Mucosa of stomach (tissue), 1 donor: ENCODE results near the gene YTHDC2.
"Not testable (repeated sequence)": the region's sequence is repeated elsewhere in the genome, so short reads cannot be mapped to it uniquely, and the experiment has no call there.

Source experiments
- H3K27me3 ChIP-seq: one replicate; pipeline ENCODE4 v1.7.0; 2013; ENCODE audit warnings: mild to moderate bottlenecking, low read length; ENCODE audit not compliant: control insufficient read depth, insufficient read depth
- H3K36me3 ChIP-seq: one replicate; pipeline ENCODE4 v1.7.0; 2013; ENCODE audit warnings: low read length; ENCODE audit not compliant: control insufficient read depth, insufficient read depth
- H3K4me1 ChIP-seq: one replicate; pipeline ENCODE4 v1.7.0; 2013; ENCODE audit warnings: mild to moderate bottlenecking, low read length; ENCODE audit not compliant: control insufficient read depth, insufficient read depth
- H3K4me3 ChIP-seq: one replicate; pipeline ENCODE4 v1.7.0; 2013; ENCODE audit warnings: low read length
- H3K9ac ChIP-seq: one replicate; pipeline ENCODE4 v1.7.0; 2013; ENCODE audit warnings: mild to moderate bottlenecking, low read length, moderate library complexity
- H3K9me3 ChIP-seq: one replicate; pipeline ENCODE4 v1.7.0; 2013; ENCODE audit warnings: mild to moderate bottlenecking, low read length, moderate library complexity; ENCODE audit not compliant: control insufficient read depth
- donor health status: Pancreatic carcinoma.

The YTHDC2 gene

GRCh38 chr5:113572716-113573115 lies 59.2 kb downstream of the YTHDC2 start:
- H3K36me3 ChIP-seq = no peaks in the 10 kb centered on the region

DNA sequence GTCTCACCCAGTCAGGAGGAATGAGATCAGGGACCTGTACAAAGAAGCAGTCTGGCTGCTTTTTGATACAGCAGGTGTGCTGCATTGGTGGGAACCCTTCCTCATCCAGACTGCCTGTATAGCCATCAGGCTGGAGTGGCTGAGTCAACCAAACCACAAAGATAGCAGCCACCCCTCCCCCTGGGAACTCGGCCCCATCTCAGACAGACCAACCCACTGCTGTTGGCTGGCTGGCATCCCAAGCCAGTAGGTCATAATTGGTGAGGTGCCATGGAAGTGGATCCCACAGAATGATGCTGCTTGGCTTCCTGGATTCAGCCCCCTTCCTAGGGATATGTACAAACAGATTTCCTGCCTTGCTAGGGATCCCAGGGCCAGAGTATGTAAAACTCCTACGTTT lies 60.9 kb downstream of the YTHDC2 start:
- H3K9me3 ChIP-seq = no peaks in the 10 kb centered on the region
- no peaks in the 10 kb centered on the region for H3K36me3 ChIP-seq
- no peak overlapping the region for H3K9ac ChIP-seq
- H3K4me3 ChIP-seq = no peak overlapping the region
- H3K27me3 ChIP-seq = no peaks in the 10 kb centered on the region
- H3K4me1 ChIP-seq = no peaks in the 10 kb centered on the region

More at GRCh38 chr5:113572716-113573115, 59.2 kb downstream of the YTHDC2 start:
- Histone ChIP-seq H3K4me1 (no peaks in the 10 kb centered on the region), H3K4me3 (no peak overlapping the region), H3K27me3 (no peaks in the 10 kb centered on the region), H3K9ac (no peak overlapping the region), H3K9me3 (no peaks in the 10 kb centered on the region)

DNA sequence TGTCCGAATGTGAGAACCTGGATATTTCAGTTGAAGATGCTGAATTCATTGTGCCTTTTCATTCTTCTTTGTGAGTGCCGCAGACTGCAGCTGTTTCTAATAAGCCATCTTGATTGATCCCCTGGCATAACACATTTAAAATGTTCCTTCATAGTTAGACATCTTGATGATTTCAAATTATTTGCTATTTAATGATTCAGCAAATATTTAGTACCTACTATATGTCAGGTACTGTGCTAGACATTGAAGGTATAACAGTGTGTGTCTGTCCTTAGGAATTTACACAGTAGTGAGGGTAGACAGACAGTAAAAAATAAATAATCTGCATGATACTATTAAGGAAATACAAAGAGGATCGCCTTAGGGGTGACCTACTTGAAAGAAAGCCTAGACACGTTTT lies 61.6 kb downstream of the YTHDC2 start:
- no peaks in the 10 kb centered on the region for H3K36me3 ChIP-seq
- no peaks in the 10 kb centered on the region for H3K9me3 ChIP-seq

GRCh38 chr5:113578091-113578490 lies 64.6 kb downstream of the YTHDC2 start:
- no peaks in the 10 kb centered on the region for H3K4me1 ChIP-seq
- no peaks in the 10 kb centered on the region for H3K36me3 ChIP-seq
- no peaks in the 10 kb centered on the region for H3K9me3 ChIP-seq
- H3K9ac ChIP-seq = no peak overlapping the region
- H3K27me3 ChIP-seq = no peaks in the 10 kb centered on the region
- H3K4me3 ChIP-seq = no peak overlapping the region

More for the DNA sequence above, 61.6 kb downstream of the YTHDC2 start:
- H3K27me3 ChIP-seq = no peaks in the 10 kb centered on the region
- H3K9ac ChIP-seq = no peak overlapping the region
- H3K4me3 ChIP-seq = no peak overlapping the region
- H3K4me1 ChIP-seq = no peaks in the 10 kb centered on the region

- H3K9ac ChIP-seq = no peak overlapping the region
- H3K36me3 ChIP-seq = no peaks in the 10 kb centered on the region
- no peak overlapping the region for H3K4me3 ChIP-seq
- H3K4me1 ChIP-seq = no peaks in the 10 kb centered on the region
- H3K9me3 ChIP-seq = no peaks in the 10 kb centered on the region
- no peaks in the 10 kb centered on the region for H3K27me3 ChIP-seq
Measured at GRCh38 chr5:113581388-113581787, 67.9 kb downstream of the YTHDC2 start.

GRCh38 chr5:113598150-113598549 lies 84.7 kb downstream of the YTHDC2 start:
- Histone ChIP-seq H3K4me1 (no peaks in the 10 kb centered on the region), H3K9me3 (no peaks in the 10 kb centered on the region), H3K36me3 (no peaks in the 10 kb centered on the region), H3K27me3 (no peaks in the 10 kb centered on the region), H3K4me3 (no peak overlapping the region), H3K9ac (no peak overlapping the region)

DNA sequence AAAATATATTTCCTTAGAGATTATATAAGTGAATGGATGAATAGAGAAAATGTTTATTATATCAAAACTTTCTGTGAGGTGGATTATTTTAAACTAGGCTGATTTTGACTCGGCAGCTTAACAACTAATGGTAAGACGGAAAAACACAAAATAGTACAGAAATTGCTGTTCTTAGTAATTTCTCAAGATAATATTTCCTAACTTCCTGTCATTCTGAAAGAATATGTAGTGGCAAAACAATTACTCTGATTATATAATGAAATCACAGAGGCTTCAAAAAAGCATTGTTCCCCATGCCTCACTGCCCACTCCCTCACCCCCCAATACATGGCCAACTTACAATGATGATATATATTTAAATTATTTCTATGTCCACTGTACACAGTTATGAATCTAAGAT lies 85.4 kb downstream of the YTHDC2 start:
- Histone ChIP-seq H3K4me3 (no peak overlapping the region), H3K36me3 (no peaks in the 10 kb centered on the region), H3K9ac (no peak overlapping the region), H3K9me3 (no peaks in the 10 kb centered on the region), H3K27me3 (no peaks in the 10 kb centered on the region), H3K4me1 (no peaks in the 10 kb centered on the region)

- Histone ChIP-seq H3K9me3 (no peaks in the 10 kb centered on the region), H3K4me1 (no peaks in the 10 kb centered on the region), H3K9ac (no peak overlapping the region), H3K36me3 (no peaks in the 10 kb centered on the region), H3K4me3 (no peak overlapping the region), H3K27me3 (no peaks in the 10 kb centered on the region)
Measured at GRCh38 chr5:113600255-113600905, 86.9 kb downstream of the YTHDC2 start.

DNA sequence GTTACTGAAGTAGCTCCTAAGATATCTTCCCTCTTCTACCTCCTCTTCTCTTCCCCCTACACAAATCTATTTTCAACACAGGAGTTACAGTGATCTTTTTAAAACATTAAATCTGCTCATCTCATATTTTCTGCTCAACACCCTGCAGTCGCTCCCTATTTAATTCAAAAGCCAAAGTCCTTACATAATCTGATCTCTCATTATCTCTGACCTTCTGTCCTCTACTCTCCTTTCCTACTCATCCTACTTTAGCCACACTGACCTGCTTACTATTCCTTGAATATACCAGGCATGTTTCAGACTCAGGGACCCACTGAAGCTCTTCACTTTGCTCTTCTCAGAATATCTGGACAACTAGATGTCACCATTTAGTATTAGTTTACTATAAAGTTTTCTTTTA lies 87.9 kb downstream of the YTHDC2 start:
- no peaks in the 10 kb centered on the region for H3K36me3 ChIP-seq
- H3K9me3 ChIP-seq = no peaks in the 10 kb centered on the region
- no peak overlapping the region for H3K9ac ChIP-seq
- peaks cover 4% of the 10 kb centered on the region for H3K4me1 ChIP-seq
- H3K27me3 ChIP-seq = no peaks in the 10 kb centered on the region
- H3K4me3 ChIP-seq = no peak overlapping the region

- not testable (repeated sequence) for H3K4me3 ChIP-seq, H3K4me1 ChIP-seq, H3K9ac ChIP-seq, H3K27me3 ChIP-seq, H3K36me3 ChIP-seq, H3K9me3 ChIP-seq
Measured at GRCh38 chr5:113603246-113603645, 89.8 kb downstream of the YTHDC2 start.

DNA sequence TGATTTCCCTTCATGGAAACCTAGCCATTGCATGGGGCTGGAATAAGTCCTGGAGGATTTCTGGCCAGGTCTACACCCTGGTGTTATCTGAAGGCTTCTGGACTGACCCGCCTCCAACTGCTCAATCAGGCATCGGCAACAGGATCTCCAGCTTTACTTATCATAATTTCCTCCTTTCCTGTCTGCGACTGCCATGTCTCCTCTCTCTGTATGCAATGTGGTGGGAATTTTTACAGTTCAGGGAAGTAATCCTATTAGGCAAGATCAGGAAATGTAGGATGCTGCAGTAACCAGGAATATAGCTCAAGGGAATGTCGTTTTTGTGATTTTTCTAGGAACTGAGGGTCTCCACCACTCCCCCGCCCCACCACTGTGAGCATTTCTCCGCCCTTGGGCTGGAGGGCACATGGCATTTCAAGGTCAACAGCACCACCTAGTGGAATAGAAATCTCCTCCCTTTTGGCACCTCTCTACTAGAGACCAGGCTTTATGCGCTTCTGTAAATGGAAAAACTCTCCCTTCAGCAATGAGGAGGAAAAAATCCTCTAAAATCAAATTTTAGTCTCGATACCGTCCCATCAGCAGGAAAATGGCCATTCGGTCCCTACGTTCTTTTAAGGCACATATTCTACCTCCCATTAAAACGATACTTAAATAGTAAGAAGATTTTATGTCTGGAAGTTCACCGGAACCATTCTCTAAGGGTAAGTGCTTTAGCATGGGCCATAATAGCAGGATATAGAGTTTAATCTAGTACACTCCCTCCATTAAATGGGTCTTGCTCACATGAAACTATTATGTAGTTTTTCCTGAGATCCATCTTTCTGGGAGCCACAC lies 93.0 kb downstream of the YTHDC2 start:
- no peak overlapping the region for H3K4me3 ChIP-seq
- no peaks in the 10 kb centered on the region for H3K36me3 ChIP-seq
- peak overlapping the region; percentile 20 for H3K9ac ChIP-seq
- H3K9me3 ChIP-seq = no peaks in the 10 kb centered on the region
- peaks cover 5% of the 10 kb centered on the region for H3K4me1 ChIP-seq
- no peaks in the 10 kb centered on the region for H3K27me3 ChIP-seq

DNA sequence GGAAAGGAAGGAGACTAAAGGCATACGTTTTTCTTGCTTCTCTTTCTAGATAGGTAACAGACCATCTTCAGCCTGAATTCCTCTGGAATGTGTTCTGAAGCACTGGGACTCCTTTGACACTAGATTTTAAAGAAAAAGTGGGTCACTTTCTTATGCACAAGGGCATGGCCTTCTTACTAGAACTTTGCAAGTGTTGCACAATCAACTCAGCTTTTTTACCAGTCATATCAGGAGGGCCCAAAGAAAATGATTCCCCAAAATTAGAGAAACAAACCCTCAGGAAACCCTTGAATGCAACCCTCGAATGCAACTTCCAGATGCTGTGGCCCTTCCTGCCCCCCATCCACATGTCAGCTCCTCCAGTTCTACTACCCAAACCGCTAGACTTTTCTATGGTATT lies 93.9 kb downstream of the YTHDC2 start:
- Histone ChIP-seq H3K9ac (no peak overlapping the region), H3K4me1 (peaks cover 5% of the 10 kb centered on the region), H3K27me3 (no peaks in the 10 kb centered on the region), H3K9me3 (no peaks in the 10 kb centered on the region), H3K4me3 (no peak overlapping the region), H3K36me3 (no peaks in the 10 kb centered on the region)
